GM23338 (cell line): ENCODE data around the gene NOL12. TPM values are rescaled to one million over a fixed set of nuclear protein-coding genes. Genes with fewer than 3 reads are reported as not detected.

Source experiments
- ATAC-seq: fragments of 200-7000 bp; cut with Tn5 transposase; 3 replicates; pipeline ENCODE4 v1.9.1; 2020
- DNase-seq: peaks from one replicate; pipeline ENCODE4 v3.0.0-alpha.2; 2015; ENCODE audit warnings: low spot score
- H2AFZ ChIP-seq: fragments of 200-600 bp; sonication (generic); 2 replicates; pipeline ENCODE4 v1.8.0; 2016; ENCODE audit warnings: antibody characterized with exemption, mild to moderate bottlenecking, moderate library complexity
- H3F3A ChIP-seq: fragments of 200-600 bp; sonication (generic); replicated peaks from 2 replicates; pipeline ENCODE4 v1.8.0; 2017; ENCODE audit warnings: antibody characterized with exemption, mixed run types, low read depth
- H3K27ac ChIP-seq: fragments of 200-600 bp; sonication (generic); 2 replicates; pipeline ENCODE4 v1.6.1; 2016; ENCODE audit warnings: low read depth
- H3K27me3 ChIP-seq: fragments of 200-600 bp; sonication (generic); 2 replicates; pipeline ENCODE4 v1.8.0; 2016; ENCODE audit warnings: mild to moderate bottlenecking, mixed run types, moderate library complexity; ENCODE audit not compliant: insufficient read depth
- H3K36me3 ChIP-seq: fragments of 200-600 bp; sonication (generic); 2 replicates; pipeline ENCODE4 v1.8.0; 2016; ENCODE audit warnings: mild to moderate bottlenecking; ENCODE audit not compliant: insufficient read depth
- H3K4me1 ChIP-seq: fragments of 200-600 bp; sonication (generic); 2 replicates; pipeline ENCODE4 v1.8.0; 2016; ENCODE audit warnings: mild to moderate bottlenecking, moderate library complexity; ENCODE audit not compliant: insufficient read depth
- H3K4me2 ChIP-seq: fragments of 200-600 bp; sonication (generic); 2 replicates; pipeline ENCODE4 v1.7.1; 2017; ENCODE audit warnings: mixed run types
- H3K4me3 ChIP-seq: fragments of 200-600 bp; sonication (generic); 2 replicates; pipeline ENCODE4 v1.6.1; 2016; ENCODE audit warnings: mixed run types
- H3K79me2 ChIP-seq: fragments of 200-600 bp; sonication (generic); replicated peaks from 2 replicates; pipeline ENCODE4 v1.8.0; 2017; ENCODE audit warnings: mild to moderate bottlenecking; ENCODE audit not compliant: insufficient read depth
- H3K9me2 ChIP-seq: fragments of 200-600 bp; sonication (generic); 2 replicates; pipeline ENCODE4 v1.8.0; 2017; ENCODE audit not compliant: insufficient read depth
- H4K20me1 ChIP-seq: fragments of 200-600 bp; sonication (generic); replicated peaks from 2 replicates; pipeline ENCODE4 v1.8.0; 2017; ENCODE audit warnings: mild to moderate bottlenecking; ENCODE audit not compliant: insufficient read depth
- H3K27ac Mint-ChIP-seq: 2 replicates; pipeline ENCODE4 v1.8.0; 2020; ENCODE audit warnings: inconsistent platforms, mild to moderate bottlenecking, moderate library complexity, mixed read lengths
- H3K27me3 Mint-ChIP-seq: 3 replicates; pipeline ENCODE4 v1.8.0; 2022; ENCODE audit warnings: low read depth, mild to moderate bottlenecking, moderate library complexity, mixed read lengths, inconsistent platforms; ENCODE audit not compliant: insufficient read depth, poor library complexity
- H3K36me3 Mint-ChIP-seq: 3 replicates; pipeline ENCODE4 v1.8.0; 2021; ENCODE audit warnings: low read depth, mild to moderate bottlenecking, inconsistent platforms, moderate library complexity, mixed read lengths
- H3K4me1 Mint-ChIP-seq: 3 replicates; pipeline ENCODE4 v1.8.0; 2020; ENCODE audit warnings: mild to moderate bottlenecking, inconsistent platforms, mixed read lengths
- H3K4me3 Mint-ChIP-seq: 3 replicates; pipeline ENCODE4 v1.8.0; 2021; ENCODE audit warnings: moderate library complexity, mild to moderate bottlenecking, inconsistent platforms, mixed read lengths
- H3K9me3 Mint-ChIP-seq: 3 replicates; pipeline ENCODE4 v1.8.0; 2020; ENCODE audit warnings: moderate library complexity, mild to moderate bottlenecking, inconsistent platforms, mixed read lengths
- CREB1 ChIP-seq: fragments of 250-450 bp; sonication (Bioruptor Pico); IDR thresholded peaks from 2 replicates; pipeline ENCODE4 v1.5.0; 2020; ENCODE audit warnings: low read depth, mild to moderate bottlenecking, moderate library complexity
- CTCF ChIP-seq, 2 experiments: fragments of 200-600 bp in 1 of 2; sonication (generic) in 1 of 2; conservative IDR thresholded peaks; 2 replicates each; pipeline versions ENCODE4 v1.5.1 to v1.6.1; 2016 to 2017; ENCODE audit warnings: antibody characterized with exemption in 2 of 2, low read depth in 2 of 2, mild to moderate bottlenecking in 2 of 2, moderate library complexity in 1 of 2
- ETS1 ChIP-seq: IDR thresholded peaks from 2 replicates; pipeline ENCODE4 v1.6.1; 2016; ENCODE audit warnings: antibody characterized with exemption
- EZH2 ChIP-seq: fragments of 200-600 bp; sonication (generic); IDR thresholded peaks from one replicate; pipeline ENCODE4 v1.8.0; 2017; ENCODE audit warnings: antibody characterized with exemption, mild to moderate bottlenecking, low read depth; ENCODE audit not compliant: unreplicated experiment
- EZH2phosphoT487 ChIP-seq: fragments of 200-600 bp; sonication (generic); IDR thresholded peaks from one replicate; pipeline ENCODE4 v1.8.1; 2018; ENCODE audit warnings: antibody characterized with exemption; ENCODE audit not compliant: unreplicated experiment
- JUNB ChIP-seq: IDR thresholded peaks from one replicate; pipeline ENCODE4 v1.6.1; 2016; ENCODE audit warnings: antibody characterized with exemption; ENCODE audit not compliant: unreplicated experiment
- NANOG ChIP-seq: IDR thresholded peaks from 2 replicates; pipeline ENCODE4 v1.6.1; 2016; ENCODE audit warnings: antibody characterized with exemption, borderline replicate concordance
- POLR2AphosphoS5 ChIP-seq: IDR thresholded peaks from 2 replicates; pipeline ENCODE4 v1.6.1; 2016; ENCODE audit warnings: antibody characterized with exemption, low read depth
- REST ChIP-seq: IDR thresholded peaks from one replicate; pipeline ENCODE4 v1.6.1; 2018; ENCODE audit warnings: antibody characterized with exemption; ENCODE audit not compliant: unreplicated experiment
- STAT1 ChIP-seq: IDR thresholded peaks from one replicate; pipeline ENCODE4 v1.6.1; 2016; ENCODE audit warnings: antibody characterized with exemption; ENCODE audit not compliant: unreplicated experiment
- ZNF114 ChIP-seq: fragments of 250-450 bp; sonication (Bioruptor Pico); IDR thresholded peaks from 2 replicates; pipeline ENCODE4 v1.5.0; 2020; ENCODE audit warnings: mild to moderate bottlenecking, moderate library complexity
- ZNF331 ChIP-seq: fragments of 250-450 bp; sonication (Bioruptor Pico); IDR thresholded peaks from 2 replicates; pipeline ENCODE4 v1.5.0; 2020; ENCODE audit warnings: low read depth, mild to moderate bottlenecking, moderate library complexity
- polyA plus RNA-seq: library from polyadenylated mRNA; unstranded; fragments of >200 nt; fragmentation: Nextera tagmentation; extraction: Ambion mirVana; gene quantifications from 2 replicates; pipeline ENCODE4 v1.2.1, GENCODE V29; 2016
- total RNA-seq: library from RNA; depleted of rRNA; stranded (reverse); fragments of >200 nt; shearing (Covaris generic); gene quantifications from 2 replicates; pipeline ENCODE4 v1.2.3, GENCODE V29; 2014

Gene NOL12
- total and polyA plus RNA-seq, 2 experiments from 2014 or later: 22.2 to 48.5 TPM

- TF ChIP-seq STAT1: no peak
- TF ChIP-seq ZNF331 (CRISPR knock-in tag): no peak
- no peak for TF ChIP-seq JUNB
- no peak for TF ChIP-seq CREB1 (CRISPR knock-in tag)
- TF ChIP-seq CTCF (conservative IDR thresholded peaks at IDR 0.05; ENCODE audit: low read depth in 2 of 2): no peak
- TF ChIP-seq EZH2: no peak
- no peak for TF ChIP-seq EZH2phosphoT487
- TF ChIP-seq NANOG: no peak
- TF ChIP-seq ETS1: no peak
- TF ChIP-seq ZNF114 (CRISPR knock-in tag): no peak
- no peak for TF ChIP-seq REST
Observed at GRCh38 chr22:37669586-37669985, 16.6 kb upstream of the NOL12 start (continued).

GRCh38 chr22:37672206-37672919 is 13.8 kb upstream of the NOL12 start:
- H3K4me2 ChIP-seq: no peak overlapping the region
- Mint-ChIP-seq H3K36me3 (peaks cover 9% of the 10 kb centered on the region; the same call in 2 of the 3 replicates), H3K4me1 (peaks cover 16% of the 10 kb centered on the region), H3K27me3 (peaks cover 17% of the 10 kb centered on the region), H3K27ac (no peak overlapping the region), H3K4me3 (no peak overlapping the region; the same call in 2 of the 3 replicates), H3K9me3 (no peaks in the 10 kb centered on the region)
- H3K79me2 ChIP-seq: no peaks in the 10 kb centered on the region
- ATAC-seq (no peak), DNase-seq (no peak)
- no peaks in the 10 kb centered on the region for H3K27me3 ChIP-seq
- peaks cover 24% of the 10 kb centered on the region; the same call in 1 of the 2 replicates for H3F3A ChIP-seq
- no peaks in the 10 kb centered on the region; the same call in 1 of the 2 replicates for H4K20me1 ChIP-seq
- peaks cover 11% of the 10 kb centered on the region; the same call in 1 of the 2 replicates for H3K4me1 ChIP-seq
- no peaks in the 10 kb centered on the region for H3K9me2 ChIP-seq
- no peak overlapping the region for H3K4me3 ChIP-seq
- H2AFZ ChIP-seq: no peak overlapping the region
- no peaks in the 10 kb centered on the region for H3K36me3 ChIP-seq
- no peak overlapping the region for H3K27ac ChIP-seq
- no peak for TF ChIP-seq STAT1
- TF ChIP-seq POLR2AphosphoS5: no peak
- TF ChIP-seq EZH2: no peak
- TF ChIP-seq ZNF331 (CRISPR knock-in tag): no peak
- TF ChIP-seq EZH2phosphoT487: no peak
- TF ChIP-seq ETS1: no peak
- TF ChIP-seq NANOG: no peak
